WI38 (cell line): ENCODE results near the gene GH2.

Experiments used
- H3K4me3 ChIP-seq: 2 replicates; pipeline ENCODE4 v1.5.1; 2011; ENCODE audit warnings: low read depth, mild to moderate bottlenecking, control low read depth, low read length
- TF ChIP-seq, protein P1 (sequence below): IDR thresholded peaks from 2 replicates; pipeline ENCODE4 v1.5.1; 2012; ENCODE audit warnings: low read depth, mild to moderate bottlenecking, control low read depth, low read length

GH2 gene

DNA sequence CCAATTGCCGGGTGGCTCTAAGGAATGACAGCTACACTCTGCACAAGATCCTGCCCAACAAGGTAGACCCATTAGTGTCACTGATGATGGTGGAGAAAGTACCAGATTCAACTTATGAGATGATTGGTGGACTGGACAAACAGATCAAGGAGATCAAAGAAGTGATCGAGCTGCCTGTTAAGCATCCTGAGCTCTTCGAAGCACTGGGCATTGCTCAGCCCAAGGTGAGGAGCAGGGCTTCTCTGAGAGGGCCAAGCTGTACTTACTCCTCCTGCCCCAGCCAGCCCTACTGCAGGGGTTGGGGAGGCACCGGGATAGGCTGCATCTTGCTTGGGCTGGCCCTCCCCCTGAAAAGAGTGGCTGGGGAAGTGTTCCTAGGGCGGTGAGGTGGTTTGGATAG is 51.5 kb downstream of the GH2 start:
- H3K4me3 ChIP-seq = no peak overlapping the region
- TF ChIP-seq, protein P1, sequence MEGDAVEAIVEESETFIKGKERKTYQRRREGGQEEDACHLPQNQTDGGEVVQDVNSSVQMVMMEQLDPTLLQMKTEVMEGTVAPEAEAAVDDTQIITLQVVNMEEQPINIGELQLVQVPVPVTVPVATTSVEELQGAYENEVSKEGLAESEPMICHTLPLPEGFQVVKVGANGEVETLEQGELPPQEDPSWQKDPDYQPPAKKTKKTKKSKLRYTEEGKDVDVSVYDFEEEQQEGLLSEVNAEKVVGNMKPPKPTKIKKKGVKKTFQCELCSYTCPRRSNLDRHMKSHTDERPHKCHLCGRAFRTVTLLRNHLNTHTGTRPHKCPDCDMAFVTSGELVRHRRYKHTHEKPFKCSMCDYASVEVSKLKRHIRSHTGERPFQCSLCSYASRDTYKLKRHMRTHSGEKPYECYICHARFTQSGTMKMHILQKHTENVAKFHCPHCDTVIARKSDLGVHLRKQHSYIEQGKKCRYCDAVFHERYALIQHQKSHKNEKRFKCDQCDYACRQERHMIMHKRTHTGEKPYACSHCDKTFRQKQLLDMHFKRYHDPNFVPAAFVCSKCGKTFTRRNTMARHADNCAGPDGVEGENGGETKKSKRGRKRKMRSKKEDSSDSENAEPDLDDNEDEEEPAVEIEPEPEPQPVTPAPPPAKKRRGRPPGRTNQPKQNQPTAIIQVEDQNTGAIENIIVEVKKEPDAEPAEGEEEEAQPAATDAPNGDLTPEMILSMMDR = no peak
